ENCODE measurements around the gene ANKRD35.
"Not testable (repeated sequence)": the region's sequence is repeated elsewhere in the genome, so short reads cannot be mapped to it uniquely, and the experiment has no call there.

The ANKRD35 gene, protein sequence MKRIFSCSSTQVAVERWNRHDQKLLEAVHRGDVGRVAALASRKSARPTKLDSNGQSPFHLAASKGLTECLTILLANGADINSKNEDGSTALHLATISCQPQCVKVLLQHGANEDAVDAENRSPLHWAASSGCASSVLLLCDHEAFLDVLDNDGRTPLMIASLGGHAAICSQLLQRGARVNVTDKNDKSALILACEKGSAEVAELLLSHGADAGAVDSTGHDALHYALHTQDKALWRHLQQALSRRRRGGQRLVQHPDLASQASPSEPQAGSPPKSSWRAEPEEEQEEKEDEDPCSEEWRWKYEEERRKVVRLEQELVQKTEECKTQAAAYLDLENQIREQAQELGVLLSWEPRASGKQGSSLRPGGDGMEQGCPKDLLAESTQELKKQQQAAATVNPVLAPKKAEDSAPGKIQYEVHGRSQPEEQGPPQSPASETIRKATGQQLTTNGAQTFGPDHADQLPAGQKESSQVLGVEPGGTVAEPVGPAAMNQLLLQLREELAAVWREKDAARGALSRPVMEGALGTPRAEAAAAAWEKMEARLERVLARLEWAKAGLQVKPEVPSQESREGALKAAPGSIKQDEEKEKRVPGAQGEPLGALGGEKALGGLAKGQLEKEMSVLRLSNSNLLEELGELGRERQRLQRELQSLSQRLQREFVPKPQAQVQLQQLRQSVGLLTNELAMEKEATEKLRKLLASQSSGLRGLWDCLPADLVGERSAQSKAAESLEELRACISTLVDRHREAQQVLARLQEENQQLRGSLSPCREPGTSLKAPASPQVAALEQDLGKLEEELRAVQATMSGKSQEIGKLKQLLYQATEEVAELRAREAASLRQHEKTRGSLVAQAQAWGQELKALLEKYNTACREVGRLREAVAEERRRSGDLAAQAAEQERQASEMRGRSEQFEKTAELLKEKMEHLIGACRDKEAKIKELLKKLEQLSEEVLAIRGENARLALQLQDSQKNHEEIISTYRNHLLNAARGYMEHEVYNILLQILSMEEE

DNA sequence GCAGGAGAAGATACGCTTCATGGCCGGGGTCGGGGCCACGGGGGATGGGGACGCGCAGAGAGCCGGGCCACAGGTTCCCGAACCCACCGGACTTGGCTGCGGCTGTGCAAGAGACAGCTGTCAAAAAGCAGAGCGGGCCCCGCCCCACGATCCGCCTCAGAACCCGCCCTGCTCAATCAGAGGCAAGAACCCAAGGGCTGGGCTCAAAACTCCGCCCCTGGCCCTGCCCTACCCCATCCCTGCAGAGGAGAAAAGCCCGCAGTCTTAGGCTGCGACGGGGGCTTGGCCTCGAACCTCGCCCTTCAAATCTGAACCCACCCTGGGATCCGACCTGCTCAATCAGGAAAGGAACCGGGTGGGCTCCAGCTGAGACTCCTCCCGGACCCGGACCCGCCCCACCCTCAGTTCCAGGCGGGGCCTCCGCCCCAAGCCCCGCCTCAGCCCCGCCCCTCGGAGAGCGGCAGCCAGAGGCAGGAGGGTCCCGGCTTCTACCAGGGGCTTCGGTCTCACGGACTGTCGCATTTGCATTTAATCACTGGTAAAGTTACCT lies at the start of gene ANKRD35:
TSS of gene ANKRD35 (minus strand) at position 129 of the 550 bp plus-strand sequence. CDS start at position 21, 108 bp downstream.
- peak; percentile 96 for DNase-seq

DNA sequence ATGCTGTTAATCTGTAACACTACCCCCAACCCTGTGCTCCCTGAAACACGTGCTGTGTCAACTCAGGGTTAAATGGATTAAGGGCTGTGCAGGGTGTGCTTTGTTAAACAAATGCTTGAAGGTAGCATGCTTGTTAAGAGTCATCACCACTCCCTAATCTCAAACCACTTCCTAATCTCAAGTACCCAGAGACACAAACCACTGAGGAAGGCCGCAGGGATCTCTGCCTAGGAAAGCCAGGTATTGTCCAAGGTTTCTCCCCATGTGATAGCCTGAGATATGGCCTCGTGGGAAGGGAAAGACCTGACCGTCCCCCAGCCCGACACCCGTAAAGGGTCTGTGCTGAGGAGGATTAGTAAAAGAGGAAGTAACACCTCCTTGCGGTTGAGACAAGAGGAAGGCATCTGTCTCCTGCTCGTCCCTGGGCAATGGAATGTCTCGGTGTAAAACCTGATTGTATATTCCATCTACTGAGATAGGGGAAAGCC lies 46.9 kb upstream of the ANKRD35 start:
- not testable (repeated sequence) for DNase-seq

GRCh38 chr1:145927916-145928643 lies 42.4 kb upstream of the ANKRD35 start:
- DNase-seq = no peak

DNA sequence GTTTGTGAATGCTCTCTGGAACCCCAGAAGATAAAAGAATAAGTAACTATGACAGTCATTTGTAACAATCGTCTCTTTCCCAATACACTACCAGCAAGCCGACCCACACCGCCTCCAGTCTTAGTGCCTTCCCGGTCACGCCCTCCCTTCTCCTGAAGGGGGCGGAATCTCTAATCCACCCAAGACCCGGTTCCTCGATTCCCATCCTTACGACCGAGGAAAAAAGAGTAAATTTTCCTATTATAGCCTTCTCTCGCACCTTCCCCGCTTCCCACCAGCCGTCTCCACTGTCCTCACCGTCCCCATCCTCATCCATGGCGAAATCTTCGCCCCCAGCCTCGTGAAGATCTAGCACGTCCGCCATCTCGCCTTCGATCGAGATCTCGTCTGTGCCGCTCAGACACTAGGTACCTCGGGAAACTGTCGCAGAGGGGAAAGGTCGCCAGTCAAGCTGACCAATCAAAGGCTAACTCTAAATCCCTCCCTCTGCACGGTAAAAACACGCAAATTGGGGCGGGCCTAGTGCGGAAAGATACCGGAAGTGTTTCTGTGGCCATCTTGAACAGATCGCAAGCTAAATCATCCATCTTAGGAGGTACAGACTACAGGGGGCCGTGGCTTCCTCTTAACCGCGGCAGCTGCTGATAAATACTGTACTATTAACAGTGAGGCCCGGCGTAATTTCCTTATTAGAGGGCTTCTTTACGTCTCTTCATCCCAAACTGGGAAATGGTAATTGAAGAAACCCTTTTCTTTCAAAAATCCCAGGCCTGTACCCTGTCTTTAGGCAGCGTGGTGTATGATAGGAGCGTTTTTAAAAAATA lies 41.6 kb upstream of the ANKRD35 start, which contains the start of gene RBM8A:
TSS of gene RBM8A (minus strand) at position 422 of the 824 bp plus-strand sequence. CDS start at position 364, 58 bp downstream.
- DNase-seq = peak; percentile 100

GRCh38 chr1:145926686-145927062 lies 41.0 kb upstream of the ANKRD35 start:
- peak; percentile 53 for DNase-seq

- DNase-seq = no peak
Measured at GRCh38 chr1:145922266-145922665, 36.6 kb upstream of the ANKRD35 start.

DNA sequence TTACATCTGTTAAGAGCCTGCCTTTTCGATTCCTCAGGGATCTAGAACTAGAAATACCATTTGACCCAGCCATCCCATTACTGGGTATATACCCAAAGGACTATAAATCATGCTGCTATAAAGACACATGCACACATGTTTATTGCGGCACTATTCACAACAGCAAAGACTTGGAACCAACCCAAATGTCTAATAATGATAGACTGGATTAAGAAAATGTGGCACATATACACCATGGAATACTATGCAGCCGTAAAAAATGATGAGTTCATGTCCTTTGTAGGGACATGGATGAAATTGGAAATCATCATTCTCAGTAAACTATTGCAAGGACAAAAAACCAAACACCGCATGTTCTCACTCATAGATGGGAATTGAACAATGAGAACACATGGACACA lies 34.6 kb upstream of the ANKRD35 start:
- not testable (repeated sequence) for DNase-seq

DNA sequence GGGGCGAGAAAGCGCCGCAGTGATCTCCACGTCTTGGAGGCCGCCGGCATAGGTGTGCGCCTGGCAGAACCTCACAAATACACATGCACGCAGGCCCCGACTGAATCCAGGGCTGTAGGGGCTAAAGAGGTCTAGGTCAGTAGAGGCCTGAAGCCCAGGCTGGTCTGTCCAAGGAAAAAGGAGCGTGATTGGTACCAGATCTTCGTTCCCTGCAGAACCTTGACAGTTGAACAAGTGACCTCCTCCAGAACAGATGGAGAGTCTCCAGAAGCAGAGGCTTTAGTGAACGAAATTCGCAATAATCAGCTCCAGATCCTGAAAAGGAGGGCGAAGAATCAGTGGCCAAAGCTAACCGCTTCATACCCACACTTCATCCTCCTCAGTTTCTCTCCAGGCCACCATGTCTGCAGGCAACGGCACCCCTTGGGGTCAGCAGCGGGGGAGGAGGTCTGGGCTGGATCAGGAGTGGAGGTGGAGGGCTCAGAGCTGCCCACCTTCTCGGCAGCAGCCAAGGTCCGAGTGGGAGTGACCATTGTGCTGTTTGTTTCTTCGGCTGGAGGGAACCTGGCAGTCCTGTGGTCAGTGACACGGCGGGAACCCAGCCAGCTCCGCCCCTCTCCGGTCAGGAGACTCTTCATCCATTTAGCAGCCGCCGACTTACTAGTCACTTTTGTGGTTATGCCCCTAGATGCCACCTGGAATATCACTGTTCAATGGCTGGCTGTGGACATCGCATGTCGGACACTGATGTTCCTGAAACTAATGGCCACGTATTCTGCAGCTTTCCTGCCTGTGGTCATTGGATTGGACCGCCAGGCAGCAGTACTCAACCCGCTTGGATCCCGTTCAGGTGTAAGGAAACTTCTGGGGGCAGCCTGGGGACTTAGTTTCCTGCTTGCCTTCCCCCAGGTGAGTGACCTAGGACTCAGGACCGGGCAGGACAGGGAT lies 33.6 kb upstream of the ANKRD35 start:
- DNase-seq = peak; percentile 39

GRCh38 chr1:145918144-145918991 lies 32.7 kb upstream of the ANKRD35 start, which contains the start of gene PEX11B:
TSS of gene PEX11B (minus strand) at chr1:145918717. CDS start at chr1:145918688, 29 bp downstream.
- peak; percentile 94 for DNase-seq

- no peak for DNase-seq
Measured at GRCh38 chr1:145917595-145917994, 31.9 kb upstream of the ANKRD35 start.

GRCh38 chr1:145916745-145917144 lies 31.1 kb upstream of the ANKRD35 start:
- DNase-seq = no peak

DNA sequence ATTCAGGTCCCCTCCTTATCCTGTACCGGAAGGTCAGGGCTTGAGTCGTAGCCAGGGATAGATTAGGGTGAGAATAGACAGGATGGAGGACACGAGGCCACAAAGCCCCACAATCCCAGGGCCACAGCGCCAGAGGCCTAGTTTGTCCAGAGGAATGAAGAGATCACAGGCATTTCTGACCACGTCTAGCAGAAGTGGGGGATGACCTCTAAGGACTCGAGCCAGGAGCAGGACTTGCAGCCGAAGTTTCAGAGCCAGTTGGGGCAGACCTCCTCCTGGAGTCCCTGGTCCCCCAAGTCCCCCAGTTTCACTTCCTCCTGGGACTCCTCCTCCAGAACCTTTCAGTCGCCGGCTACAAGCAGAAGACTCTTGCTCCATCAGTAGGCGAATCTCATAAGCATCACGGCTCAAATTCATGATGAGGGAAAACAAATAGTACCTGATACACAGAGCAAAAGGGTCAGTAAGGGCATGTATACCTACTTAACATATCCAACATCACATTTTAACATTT lies 26.5 kb upstream of the ANKRD35 start:
- no peak for DNase-seq

DNA sequence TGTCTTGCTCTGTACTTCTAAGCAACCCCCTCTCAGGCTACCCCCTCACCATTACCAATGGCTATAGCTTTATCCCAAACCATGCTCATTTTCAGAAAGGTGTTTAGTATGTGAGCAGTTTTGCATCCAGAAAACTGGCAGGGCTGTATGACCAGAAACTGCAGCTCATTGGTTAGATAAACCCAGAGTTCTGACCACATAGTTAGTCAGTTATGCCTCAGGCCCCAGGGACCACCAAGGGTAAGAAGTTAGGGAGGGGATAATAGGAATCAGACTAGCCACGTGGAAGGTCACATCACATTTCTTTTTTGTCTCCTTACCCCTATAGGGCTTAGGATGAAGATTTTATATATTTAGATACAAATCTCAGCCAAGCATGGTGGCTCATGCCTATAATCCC lies 23.0 kb upstream of the ANKRD35 start:
- DNase-seq = no peak

DNA sequence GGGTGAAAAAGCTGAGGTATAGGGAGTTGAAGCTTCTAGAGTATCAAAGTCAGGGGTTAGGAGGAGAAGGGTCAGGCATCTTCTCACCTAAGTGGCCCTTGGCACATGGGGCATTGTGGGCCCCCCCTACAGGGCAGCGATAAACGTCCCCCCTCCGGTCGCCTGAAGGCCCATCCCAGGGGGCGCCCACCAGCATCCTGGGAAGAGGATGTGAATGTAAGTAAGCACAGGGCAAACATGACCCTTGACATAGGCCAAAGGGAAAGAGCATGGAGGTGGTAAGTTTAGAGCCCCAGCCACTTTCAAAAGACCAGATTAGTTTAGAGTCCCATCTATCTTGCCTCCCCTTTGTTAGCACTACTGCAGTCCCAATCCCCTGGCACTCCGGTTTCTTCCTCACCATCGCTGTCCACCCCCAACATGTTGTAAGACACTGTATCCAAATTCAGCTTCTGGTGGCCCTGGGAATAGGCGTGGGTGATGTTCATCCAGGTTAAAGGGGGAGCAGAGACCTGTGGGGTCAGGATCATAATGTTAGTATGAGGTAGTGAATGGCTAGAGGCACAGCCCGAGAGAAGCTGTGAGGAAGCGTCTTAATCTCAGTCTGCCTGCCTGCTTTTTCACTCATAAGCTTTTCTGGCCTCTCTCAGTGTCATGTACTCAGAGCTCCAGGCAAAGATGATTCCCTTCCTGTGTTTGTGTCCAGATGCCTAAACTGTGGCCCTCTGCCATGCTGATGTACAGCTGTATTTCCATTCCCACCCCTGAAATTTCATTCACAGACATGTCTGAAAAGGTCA lies 21.5 kb upstream of the ANKRD35 start:
- DNase-seq = no peak

GRCh38 chr1:145901312-145902021 lies 15.8 kb upstream of the ANKRD35 start:
- DNase-seq = no peak

GRCh38 chr1:145898756-145899155 lies 13.1 kb upstream of the ANKRD35 start:
- no peak for DNase-seq

GRCh38 chr1:145897969-145898368 lies 12.3 kb upstream of the ANKRD35 start:
- DNase-seq = no peak

Measured in NCI-H345 (cell line).